ENCODE data around the gene WWP2.

GRCh38 chr16:69932228-69932627, 170.1 kb downstream of the WWP2 start:
- TF ChIP-seq, protein P1, sequence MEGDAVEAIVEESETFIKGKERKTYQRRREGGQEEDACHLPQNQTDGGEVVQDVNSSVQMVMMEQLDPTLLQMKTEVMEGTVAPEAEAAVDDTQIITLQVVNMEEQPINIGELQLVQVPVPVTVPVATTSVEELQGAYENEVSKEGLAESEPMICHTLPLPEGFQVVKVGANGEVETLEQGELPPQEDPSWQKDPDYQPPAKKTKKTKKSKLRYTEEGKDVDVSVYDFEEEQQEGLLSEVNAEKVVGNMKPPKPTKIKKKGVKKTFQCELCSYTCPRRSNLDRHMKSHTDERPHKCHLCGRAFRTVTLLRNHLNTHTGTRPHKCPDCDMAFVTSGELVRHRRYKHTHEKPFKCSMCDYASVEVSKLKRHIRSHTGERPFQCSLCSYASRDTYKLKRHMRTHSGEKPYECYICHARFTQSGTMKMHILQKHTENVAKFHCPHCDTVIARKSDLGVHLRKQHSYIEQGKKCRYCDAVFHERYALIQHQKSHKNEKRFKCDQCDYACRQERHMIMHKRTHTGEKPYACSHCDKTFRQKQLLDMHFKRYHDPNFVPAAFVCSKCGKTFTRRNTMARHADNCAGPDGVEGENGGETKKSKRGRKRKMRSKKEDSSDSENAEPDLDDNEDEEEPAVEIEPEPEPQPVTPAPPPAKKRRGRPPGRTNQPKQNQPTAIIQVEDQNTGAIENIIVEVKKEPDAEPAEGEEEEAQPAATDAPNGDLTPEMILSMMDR (IDR thresholded peaks at IDR 0.05), result no peak
- TF ChIP-seq POLR2AphosphoS5 (IDR thresholded peaks at IDR 0.05; ENCODE audit: low read depth, low read length), result no peak
- TF ChIP-seq TCF7L2 (IDR thresholded peaks at IDR 0.05; ENCODE audit: low read depth, low read length), result no peak
- TF ChIP-seq, protein P2, sequence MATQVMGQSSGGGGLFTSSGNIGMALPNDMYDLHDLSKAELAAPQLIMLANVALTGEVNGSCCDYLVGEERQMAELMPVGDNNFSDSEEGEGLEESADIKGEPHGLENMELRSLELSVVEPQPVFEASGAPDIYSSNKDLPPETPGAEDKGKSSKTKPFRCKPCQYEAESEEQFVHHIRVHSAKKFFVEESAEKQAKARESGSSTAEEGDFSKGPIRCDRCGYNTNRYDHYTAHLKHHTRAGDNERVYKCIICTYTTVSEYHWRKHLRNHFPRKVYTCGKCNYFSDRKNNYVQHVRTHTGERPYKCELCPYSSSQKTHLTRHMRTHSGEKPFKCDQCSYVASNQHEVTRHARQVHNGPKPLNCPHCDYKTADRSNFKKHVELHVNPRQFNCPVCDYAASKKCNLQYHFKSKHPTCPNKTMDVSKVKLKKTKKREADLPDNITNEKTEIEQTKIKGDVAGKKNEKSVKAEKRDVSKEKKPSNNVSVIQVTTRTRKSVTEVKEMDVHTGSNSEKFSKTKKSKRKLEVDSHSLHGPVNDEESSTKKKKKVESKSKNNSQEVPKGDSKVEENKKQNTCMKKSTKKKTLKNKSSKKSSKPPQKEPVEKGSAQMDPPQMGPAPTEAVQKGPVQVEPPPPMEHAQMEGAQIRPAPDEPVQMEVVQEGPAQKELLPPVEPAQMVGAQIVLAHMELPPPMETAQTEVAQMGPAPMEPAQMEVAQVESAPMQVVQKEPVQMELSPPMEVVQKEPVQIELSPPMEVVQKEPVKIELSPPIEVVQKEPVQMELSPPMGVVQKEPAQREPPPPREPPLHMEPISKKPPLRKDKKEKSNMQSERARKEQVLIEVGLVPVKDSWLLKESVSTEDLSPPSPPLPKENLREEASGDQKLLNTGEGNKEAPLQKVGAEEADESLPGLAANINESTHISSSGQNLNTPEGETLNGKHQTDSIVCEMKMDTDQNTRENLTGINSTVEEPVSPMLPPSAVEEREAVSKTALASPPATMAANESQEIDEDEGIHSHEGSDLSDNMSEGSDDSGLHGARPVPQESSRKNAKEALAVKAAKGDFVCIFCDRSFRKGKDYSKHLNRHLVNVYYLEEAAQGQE (IDR thresholded peaks at IDR 0.05; ENCODE audit: insufficient read depth in 1 of 2, low read depth in 2 of 2, low read length in 1 of 2), result no peak
